GM12864 (cell line): ENCODE data around the gene TAF1B.

Experiments used
- DNase-seq: peaks from one replicate; pipeline ENCODE4 v3.0.0-alpha.2; 2011; ENCODE audit warnings: low read depth
- H3K4me3 ChIP-seq: 2 replicates; pipeline ENCODE4 v1.5.1; 2011; ENCODE audit warnings: mild to moderate bottlenecking, low read depth, low read length, control low read depth
- CTCF ChIP-seq: IDR thresholded peaks from 2 replicates; pipeline ENCODE4 v1.5.1; 2011; ENCODE audit warnings: low read depth, mild to moderate bottlenecking, moderate library complexity, low read length, control low read depth, inconsistent platforms; ENCODE audit errors: missing control alignments

Gene TAF1B

GRCh38 chr2:9970200-9971044, 127.1 kb downstream of the TAF1B start:
- H3K4me3 ChIP-seq: no peak overlapping the region
- DNase-seq: no peak

GRCh38 chr2:9971105-9971818, 128.0 kb downstream of the TAF1B start:
- no peak for DNase-seq

More at GRCh38 chr2:9970200-9971044, 127.1 kb downstream of the TAF1B start:
- no peak for TF ChIP-seq CTCF

GRCh38 chr2:9971890-9972289, 128.6 kb downstream of the TAF1B start:
- no peak overlapping the region for H3K4me3 ChIP-seq
- DNase-seq: no peak
- no peak for TF ChIP-seq CTCF

More at GRCh38 chr2:9971105-9971818, 128.0 kb downstream of the TAF1B start:
- H3K4me3 ChIP-seq: no peak overlapping the region
- TF ChIP-seq CTCF: no peak

GRCh38 chr2:9972621-9973479, 129.6 kb downstream of the TAF1B start:
- DNase-seq: no peak
- no peak overlapping the region for H3K4me3 ChIP-seq
- no peak for TF ChIP-seq CTCF

GRCh38 chr2:9973690-9974089, 130.4 kb downstream of the TAF1B start:
- no peak for TF ChIP-seq CTCF

GRCh38 chr2:9974343-9974742, 131.1 kb downstream of the TAF1B start:
- no peak for TF ChIP-seq CTCF
- no peak overlapping the region for H3K4me3 ChIP-seq
- no peak for DNase-seq

More at GRCh38 chr2:9973690-9974089, 130.4 kb downstream of the TAF1B start:
- no peak overlapping the region for H3K4me3 ChIP-seq
- DNase-seq: no peak
